Measurements from ENCODE around the gene ZMYND8.

GRCh38 chr20:47320990-47321805 is 35.3 kb downstream of the ZMYND8 start:
- TF ChIP-seq PATZ1 (tag by site-specific recombination; IDR thresholded peaks at IDR 0.05) (no peak), ZFP41 (tag by site-specific recombination; IDR thresholded peaks at IDR 0.05; ENCODE audit: borderline replicate concordance) (no peak), IKZF3 (tag by site-specific recombination; IDR thresholded peaks at IDR 0.05) (no peak), ZNF621 (tag by site-specific recombination; IDR thresholded peaks at IDR 0.05) (no peak), ZNF549 (tag by site-specific recombination; IDR thresholded peaks at IDR 0.05) (no peak), GLIS2 (tag by site-specific recombination; IDR thresholded peaks at IDR 0.05) (no peak), ATF2 (tag by site-specific recombination; IDR thresholded peaks at IDR 0.05; ENCODE audit: low read depth) (no peak), GLI4 (tag by site-specific recombination; IDR thresholded peaks at IDR 0.05) (no peak), ZNF274 (IDR thresholded peaks at IDR 0.05; ENCODE audit: low read length) (no peak), ZNF274 (tag by site-specific recombination; IDR thresholded peaks at IDR 0.05; ENCODE audit: borderline replicate concordance) (no peak), ZNF19 (tag by site-specific recombination; IDR thresholded peaks at IDR 0.05; ENCODE audit: low read depth) (no peak)
- TF ChIP-seq, protein P1, sequence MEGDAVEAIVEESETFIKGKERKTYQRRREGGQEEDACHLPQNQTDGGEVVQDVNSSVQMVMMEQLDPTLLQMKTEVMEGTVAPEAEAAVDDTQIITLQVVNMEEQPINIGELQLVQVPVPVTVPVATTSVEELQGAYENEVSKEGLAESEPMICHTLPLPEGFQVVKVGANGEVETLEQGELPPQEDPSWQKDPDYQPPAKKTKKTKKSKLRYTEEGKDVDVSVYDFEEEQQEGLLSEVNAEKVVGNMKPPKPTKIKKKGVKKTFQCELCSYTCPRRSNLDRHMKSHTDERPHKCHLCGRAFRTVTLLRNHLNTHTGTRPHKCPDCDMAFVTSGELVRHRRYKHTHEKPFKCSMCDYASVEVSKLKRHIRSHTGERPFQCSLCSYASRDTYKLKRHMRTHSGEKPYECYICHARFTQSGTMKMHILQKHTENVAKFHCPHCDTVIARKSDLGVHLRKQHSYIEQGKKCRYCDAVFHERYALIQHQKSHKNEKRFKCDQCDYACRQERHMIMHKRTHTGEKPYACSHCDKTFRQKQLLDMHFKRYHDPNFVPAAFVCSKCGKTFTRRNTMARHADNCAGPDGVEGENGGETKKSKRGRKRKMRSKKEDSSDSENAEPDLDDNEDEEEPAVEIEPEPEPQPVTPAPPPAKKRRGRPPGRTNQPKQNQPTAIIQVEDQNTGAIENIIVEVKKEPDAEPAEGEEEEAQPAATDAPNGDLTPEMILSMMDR (tag by site-specific recombination; IDR thresholded peaks at IDR 0.05): no peak
- TF ChIP-seq, protein P2, sequence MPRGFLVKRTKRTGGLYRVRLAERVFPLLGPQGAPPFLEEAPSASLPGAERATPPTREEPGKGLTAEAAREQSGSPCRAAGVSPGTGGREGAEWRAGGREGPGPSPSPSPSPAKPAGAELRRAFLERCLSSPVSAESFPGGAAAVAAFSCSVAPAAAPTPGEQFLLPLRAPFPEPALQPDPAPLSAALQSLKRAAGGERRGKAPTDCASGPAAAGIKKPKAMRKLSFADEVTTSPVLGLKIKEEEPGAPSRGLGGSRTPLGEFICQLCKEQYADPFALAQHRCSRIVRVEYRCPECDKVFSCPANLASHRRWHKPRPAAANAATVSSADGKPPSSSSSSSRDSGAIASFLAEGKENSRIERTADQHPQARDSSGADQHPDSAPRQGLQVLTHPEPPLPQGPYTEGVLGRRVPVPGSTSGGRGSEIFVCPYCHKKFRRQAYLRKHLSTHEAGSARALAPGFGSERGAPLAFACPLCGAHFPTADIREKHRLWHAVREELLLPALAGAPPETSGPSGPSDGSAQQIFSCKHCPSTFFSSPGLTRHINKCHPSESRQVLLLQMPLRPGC (tag by site-specific recombination; IDR thresholded peaks at IDR 0.05): no peak

All from HEK293 (cell line).